Mesenteric fat pad (tissue), 1 donor: ENCODE results near the gene AMPD3. TPM values are rescaled to one million over a fixed set of nuclear protein-coding genes. Genes with fewer than 3 reads are reported as not detected.

Experiments used
- DNase-seq: peaks from one replicate; pipeline ENCODE4 v3.0.0-alpha.2; 2020; ENCODE audit warnings: low spot score
- total RNA-seq: library from RNA; stranded (reverse); fragmentation: NEBNext Ultra II Directional; extraction: Animal tissue kit (Norgen Biotek cat#: 25700); gene quantifications from one replicate; pipeline ENCODE4 v1.2.1, GENCODE V29; 2021
- donor health status: DM: yes; HTN: yes; CAD: no.

The AMPD3 gene
- total RNA-seq, 1 donor from 2014 or later, result 27.2 TPM

DNA sequence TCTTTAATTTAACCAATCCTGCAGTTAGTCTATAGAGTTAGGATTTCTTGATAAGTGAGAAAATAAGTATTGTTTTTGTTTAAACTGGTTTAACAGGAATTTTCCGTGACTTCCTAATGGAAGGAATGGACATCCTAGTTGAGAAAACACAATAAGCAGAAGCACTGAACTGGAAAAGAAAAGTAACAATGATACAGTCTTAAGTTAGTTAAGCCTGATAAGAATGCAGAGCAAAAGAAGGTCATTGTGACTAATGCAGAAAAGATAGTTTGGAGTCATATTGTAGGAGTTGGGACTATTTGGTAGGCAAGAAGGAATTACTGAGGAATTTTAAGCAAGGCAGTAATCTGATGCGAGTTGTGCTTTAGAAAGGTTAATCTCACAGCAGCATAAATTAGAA lies 74.2 kb downstream of the AMPD3 start:
- DNase-seq, result no peak

DNA sequence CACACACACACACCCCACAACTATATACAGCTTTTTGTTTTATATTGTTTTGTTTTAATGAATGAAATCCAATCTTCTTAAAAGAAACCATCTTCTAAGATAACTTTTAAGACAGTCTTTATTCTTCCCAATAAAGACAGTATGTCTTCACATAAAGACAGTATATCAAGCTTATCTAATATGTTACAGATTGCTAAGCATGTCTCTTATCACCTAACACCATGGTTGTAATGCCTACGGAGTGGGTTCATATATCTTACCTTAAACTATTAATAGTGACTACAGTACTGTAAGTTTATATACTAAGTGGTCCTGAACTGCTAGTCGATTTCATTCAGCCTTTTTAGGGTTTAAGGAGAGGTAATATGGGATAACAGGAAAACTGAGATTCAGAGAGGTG lies 77.5 kb downstream of the AMPD3 start:
- no peak for DNase-seq

DNA sequence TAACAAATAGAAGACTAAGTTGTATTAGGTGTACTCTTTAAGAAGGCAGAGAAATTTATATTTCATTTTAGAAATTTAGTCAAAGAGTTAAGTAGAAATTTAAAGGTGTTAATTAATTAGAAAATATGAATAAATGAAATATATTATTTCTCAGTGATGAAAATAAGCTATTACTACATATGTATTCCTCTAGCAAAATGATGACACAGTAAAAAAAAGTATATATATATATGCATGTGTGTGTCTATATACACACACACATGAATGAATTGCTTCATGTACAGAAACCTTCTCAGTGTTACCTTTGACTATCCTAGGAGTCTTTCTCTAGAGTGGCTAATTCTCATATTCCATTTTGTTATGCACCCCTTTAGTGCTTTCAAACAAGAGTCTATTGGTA lies 78.3 kb downstream of the AMPD3 start:
- no peak for DNase-seq

DNA sequence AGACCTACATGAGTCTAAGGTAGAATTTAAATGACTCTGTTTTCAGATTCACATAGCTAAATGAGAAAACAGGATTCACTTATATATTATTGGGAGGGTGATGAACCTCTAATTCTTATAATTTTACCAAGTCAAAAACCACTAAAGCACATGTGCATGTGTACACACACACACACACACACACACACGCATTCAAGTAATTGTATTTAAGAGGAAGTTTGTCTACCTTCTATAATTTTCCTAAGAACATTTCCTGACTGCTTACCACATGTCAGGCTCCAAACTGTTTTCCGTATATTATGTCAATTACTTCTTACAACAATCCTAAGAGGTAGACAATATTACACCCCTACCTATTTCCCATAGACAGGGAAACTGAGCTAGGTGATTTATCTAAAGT lies 79.3 kb downstream of the AMPD3 start:
- DNase-seq, result no peak

DNA sequence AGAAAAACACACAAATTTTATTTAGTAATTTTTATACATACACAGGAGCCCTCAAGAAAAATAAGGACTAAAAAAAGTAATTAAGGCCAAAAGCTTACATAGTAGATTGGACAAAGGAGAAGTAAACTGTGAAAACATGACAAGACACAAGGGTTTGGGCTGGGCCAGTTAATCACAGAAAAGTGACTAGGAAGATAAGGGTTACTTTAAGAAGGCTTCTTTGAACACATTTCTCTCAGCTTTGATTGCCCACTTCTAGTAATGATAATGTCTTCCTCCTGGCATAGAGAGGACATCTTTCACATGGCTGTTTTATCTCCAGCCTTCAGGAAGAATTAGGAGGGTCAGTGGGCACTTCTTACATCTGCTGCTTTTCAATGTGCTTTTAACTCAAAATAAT lies 82.5 kb downstream of the AMPD3 start:
- DNase-seq, result no peak

DNA sequence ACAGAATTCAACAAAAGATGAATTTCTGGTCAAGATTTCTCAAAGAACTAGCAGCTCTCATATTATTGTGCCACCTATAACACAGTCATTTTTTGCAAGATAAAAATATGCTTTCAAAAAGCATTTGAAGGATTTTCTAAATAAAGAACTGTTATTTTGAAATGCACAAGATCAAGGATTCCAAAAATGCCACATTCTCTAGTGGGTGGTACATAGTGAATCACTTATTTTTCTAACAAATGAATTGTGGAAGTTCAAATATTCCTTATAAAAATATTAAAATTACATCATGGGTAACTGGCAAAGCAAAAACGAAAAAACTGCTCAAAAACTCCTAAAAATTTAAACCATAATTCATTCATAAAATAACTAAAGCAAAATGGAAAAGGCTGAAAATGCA lies 83.9 kb downstream of the AMPD3 start:
- DNase-seq, result no peak

DNA sequence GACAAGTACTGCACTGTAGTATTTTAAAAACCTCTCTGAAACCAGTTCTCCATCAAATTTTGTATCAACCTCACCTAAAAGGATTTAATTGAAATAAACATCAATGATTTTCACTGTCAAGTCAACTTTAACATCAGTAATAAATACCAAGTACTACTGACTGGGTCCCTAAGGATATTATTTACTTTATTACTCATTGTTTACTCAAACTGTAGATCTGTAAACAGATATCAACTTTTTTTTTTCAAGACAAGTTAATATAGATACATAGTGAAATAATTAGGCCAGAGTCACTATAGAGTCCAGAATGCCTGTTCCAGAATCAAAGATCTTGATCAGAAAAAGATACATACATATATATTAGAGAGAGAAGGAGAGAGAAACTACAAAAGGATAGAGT lies 84.3 kb downstream of the AMPD3 start:
- DNase-seq, result no peak

DNA sequence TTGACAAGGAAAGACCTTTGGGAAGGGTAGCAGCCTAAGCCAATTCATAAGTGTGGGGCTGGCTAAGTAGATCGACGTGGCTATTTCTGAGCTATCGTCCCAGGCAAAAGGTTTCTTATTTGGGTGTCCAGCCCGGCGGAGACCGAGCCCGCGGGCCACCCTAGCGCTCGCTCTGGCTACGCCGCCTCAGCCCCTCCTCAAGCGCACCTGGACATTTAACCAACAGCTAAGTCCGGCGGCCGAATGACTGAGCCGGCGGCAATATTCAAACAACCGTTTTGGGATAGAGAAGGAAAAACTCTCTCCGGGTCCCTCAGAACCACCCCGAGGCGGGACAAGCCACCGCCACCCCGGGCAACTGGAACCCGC lies 85.5 kb downstream of the AMPD3 start:
- no peak for DNase-seq

DNA sequence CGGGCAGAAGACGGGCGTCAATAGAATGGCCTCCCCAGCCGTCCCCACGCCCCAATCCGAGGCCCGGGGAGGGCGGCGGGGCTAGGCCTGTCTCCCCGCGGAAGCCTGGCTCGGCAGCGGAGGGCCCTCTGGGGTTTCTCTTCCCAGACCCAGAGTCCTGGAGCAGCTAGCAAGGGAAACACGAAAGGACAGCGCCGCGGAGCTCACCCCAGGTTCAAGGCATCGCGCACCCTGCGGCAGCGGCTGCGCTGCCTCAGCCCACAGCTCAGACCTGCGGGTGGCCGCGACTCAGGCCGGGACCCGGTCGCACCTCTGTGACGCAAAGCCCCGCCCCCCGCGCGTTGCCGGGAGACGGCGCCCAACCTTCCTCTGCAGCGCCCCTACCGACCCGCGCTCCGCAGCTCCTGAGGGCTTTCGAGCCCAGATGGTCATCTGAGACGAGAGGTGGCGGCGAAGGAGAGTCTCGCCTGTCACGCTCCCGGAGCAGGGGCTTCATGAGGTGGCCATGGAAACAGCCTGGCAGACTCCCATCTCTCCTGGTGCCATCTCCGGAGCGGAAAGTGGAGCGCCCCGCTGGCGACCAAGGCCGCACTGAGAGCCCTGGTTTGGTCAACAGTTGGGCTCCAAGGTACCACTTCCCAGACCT lies 86.0 kb downstream of the AMPD3 start, which contains the start of gene RNF141:
RNF141 (minus strand) TSS at position 273 of the 646 bp plus-strand sequence. CDS start 7,029 bp downstream, outside the sequence.
- peak; percentile 99 for DNase-seq

DNA sequence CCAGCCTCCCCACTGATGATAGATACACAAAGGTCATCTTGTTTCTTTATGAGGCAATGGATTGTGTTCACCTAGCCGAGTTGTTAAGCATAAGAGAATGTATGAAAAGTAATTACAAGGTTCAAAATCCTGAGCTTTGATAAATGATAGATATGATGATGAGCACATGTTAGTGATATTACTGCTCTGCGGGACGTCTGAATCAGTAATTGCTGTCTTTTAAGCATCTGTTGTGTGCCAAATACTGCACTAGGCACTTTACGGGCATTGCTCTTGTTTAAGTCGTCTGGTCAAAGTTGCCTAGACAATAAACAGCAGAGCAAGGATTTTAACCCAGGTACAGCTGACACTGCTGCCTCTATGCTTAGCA lies 86.5 kb downstream of the AMPD3 start:
- DNase-seq, result no peak

DNA sequence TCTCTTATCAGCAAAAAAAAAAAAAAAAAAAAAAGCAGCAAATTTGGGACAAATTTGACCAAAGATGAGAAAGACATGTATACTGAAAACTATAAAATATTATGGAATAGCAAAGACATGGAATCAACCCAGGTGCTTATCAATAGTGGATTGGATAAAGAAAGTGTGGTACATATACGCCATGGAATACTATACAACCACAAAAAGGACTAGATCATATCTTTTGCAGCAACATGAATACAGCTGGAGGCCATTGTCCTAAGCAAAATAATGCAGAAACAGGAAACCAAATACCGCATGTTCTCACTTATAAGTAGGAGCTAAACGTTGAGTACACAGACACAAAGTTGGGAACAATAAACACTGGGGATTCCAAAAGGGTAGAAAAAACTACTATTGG lies 87.7 kb downstream of the AMPD3 start:
- no peak for DNase-seq

DNA sequence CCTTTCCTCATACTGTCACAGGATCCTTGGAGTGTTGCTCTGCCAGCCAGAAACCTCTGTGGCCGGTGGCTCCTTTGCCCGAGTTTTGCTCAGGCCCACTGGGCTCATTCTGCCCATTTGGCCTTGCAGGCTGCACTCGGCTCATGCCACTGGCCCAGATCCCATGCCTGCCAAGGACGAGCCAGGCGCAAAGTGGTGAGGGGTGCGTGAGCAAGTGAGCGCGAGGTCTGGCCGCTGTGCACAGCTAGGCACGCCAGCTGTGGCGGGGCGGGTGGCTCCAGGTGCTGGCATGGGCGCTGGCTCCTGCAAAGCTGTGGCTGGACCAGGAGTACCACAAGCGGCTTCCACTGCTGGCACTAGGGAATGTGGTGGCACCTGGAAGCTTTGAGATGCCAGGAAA lies 88.7 kb downstream of the AMPD3 start:
- DNase-seq, result no peak

DNA sequence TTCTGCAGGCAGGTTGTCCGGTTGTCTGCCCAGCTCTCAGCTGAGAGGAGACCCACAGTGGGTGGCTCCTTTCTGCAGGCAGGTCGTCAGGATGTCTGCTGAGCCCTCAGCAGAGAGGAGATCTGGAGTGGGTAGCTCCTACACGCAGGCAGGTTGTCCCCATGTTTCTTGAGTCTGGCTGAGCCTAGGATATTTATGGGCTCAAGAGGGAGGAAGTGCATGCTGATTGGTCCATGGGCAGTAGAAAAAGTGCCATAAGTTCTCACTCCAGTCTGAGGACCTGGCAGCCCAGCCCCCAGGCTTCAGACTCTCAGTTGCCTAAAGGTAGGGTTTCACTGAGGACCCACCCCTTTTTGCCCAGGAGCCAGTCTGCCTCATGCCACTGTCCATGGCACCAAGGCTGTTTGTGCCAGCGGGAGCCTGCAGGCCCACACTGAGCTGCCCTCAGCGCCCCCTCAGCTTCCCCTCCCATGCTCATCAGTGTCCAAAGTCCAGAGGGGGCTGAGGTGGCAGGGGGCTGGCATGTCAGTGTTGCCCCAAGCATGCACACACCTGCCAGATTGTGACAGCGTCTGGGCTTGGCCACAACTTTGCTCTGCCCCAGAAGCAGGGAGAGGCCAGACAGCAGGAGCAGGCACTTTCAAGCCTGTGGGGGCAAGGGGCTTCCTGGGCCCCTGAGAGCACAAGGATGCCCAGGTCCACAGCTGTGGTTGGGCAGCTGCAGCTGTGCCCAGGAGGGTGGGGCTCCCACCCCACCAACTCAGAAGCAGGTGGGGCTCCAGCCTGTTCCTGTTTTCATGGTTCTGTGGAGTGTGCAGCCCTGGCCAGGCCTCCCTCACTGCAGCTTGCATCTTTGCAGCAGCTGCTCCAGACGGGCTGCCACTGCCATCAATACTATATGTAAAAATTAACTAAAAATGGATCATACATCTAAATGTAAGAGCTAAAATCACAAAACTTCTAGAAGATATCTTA lies 89.7 kb downstream of the AMPD3 start:
- DNase-seq, result no peak

DNA sequence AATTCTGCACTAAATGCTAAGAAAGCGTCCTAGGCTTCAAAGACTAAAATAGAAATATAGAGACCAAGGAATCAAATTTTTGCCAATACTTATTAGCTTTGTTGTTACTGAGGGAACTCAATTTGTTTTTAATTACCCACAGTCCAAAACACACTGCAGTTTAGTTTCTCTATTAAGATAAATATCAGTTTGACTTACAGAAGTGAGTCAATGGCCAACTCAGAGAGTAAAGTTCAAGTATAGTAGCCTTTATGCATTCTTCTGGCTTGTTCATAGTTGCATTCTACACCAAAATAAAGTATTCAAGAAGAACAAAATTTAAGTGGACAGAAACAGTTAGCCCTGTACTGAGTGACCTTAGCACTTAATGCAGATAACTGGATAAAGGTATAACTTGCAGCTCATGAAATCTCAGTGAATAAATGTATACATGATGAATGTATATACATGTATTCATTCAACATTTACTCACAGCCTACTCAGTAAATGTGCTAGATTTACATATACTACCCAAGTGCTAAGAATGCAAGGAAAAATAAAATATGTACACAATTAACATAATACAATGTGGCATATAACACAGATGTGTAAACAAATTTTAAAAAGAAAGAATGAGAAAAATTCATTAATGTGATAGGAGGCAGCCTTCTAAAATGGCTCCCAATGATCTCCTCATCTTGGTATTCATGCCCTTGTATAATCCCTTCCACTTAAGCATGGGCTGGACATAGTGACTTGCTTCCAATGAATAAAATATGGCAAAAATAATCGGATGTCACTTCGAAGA lies 95.6 kb downstream of the AMPD3 start:
- DNase-seq, result no peak

DNA sequence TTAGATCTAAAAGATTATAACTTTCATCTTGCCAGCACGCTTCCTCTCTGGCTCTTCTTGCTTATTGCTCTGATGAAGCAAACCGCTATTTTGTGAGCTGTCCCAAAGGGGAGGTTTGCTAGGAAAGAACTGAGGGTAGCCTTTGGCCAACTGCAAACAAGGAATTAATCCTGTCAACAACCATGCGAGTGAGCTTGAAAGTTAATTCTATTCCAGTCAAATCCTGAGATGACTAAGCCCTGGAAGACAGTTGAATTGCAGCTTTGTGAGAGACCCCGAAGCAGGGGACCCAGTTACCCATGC lies 96.2 kb downstream of the AMPD3 start:
- no peak for DNase-seq

DNA sequence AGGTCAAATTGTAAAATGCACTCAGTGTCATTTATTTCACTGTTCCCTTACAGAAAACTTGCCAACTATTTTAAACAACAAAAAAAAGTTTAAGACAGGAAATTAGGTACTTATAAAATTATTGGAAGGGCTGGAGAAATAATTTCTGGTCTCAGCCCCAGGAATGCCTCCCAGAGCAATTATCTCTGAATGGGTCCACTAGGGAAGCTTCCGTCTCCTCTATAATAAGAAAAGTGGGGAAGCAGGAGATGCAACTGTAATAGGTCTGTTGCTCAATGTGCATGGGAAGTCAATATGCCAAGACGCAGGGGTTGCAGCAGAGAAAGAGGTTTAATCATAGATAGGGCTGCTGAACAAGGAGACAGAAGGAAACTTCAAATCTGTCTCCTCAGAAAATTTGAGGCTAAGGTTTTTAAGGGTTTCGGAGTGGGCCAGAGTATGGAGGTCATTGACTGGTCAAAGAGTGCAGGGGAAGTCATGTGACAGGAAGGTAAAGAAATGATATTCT lies 96.8 kb downstream of the AMPD3 start:
- DNase-seq, result no peak

DNA sequence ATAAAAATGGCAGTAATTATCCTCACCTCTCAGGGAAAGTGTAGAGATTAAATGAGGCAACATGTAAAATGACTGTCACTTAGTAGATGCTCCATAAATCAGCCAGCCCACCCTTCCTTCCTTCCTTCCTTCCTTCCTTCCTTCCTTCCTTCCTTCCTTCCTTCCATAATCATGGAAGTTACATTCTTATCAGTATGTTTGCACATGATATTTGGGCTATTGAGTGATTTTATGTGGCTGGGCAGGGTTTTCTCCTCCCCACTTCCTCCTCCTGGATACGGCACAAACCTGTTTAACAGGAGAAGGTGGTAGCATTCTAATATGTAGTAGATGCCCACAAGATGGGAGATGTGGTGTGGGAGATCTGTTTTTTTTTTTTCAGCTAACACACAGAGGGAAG lies 101.5 kb downstream of the AMPD3 start:
- no peak for DNase-seq

Other genes starting within 250 kb of the AMPD3 start
- gene SBF2, start 161.0 kb upstream of the AMPD3 start, total RNA-seq, result 99.7 TPM
- gene ADM, start 150.2 kb upstream of the AMPD3 start, total RNA-seq, result 663 TPM
- 54.0 TPM for gene RNF141, start 85.9 kb downstream of the AMPD3 start, total RNA-seq
- gene LYVE1, start 113.4 kb downstream of the AMPD3 start, total RNA-seq, result 352 TPM
- gene IRAG1, start 238.5 kb downstream of the AMPD3 start, total RNA-seq, result 24.8 TPM